Stimulated activated CD4-positive, alpha-beta T cell treated with anti-CD3 and anti-CD28 coated beads, Interleukin-1b, Interleukin-23, amount 100 ng/mL, for 24 hours (primary cell): ENCODE measurements around the gene TENM4.

Experiments used
- DNase-seq, 4 experiments: peaks; one replicate each; pipeline ENCODE4 v3.0.0-alpha.2; 2020; ENCODE audit warnings: low read depth in 4 of 4, low spot score in 1 of 4

Gene TENM4

GRCh38 chr11:78870655-78871054, 570.2 kb downstream of the TENM4 start:
- no peak for DNase-seq

DNA sequence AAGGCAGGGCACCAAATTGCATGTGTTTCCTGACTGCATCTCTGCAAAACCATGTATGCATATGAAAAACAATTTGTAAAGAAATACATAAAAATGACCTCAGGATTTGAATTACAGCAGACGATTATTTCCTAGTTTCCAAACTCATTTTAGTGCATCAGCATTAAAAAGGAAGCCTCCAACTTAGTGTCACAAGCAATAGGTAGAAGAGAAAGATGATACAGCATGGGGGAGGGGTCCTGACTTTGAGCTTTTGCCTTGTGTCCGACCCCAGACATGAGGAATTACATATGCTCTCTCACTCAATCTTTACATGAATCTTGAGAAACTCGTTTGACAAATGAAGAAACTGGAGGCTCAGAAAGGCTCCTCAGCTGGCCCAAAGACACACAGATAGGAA, 571.5 kb downstream of the TENM4 start:
- DNase-seq: no peak

DNA sequence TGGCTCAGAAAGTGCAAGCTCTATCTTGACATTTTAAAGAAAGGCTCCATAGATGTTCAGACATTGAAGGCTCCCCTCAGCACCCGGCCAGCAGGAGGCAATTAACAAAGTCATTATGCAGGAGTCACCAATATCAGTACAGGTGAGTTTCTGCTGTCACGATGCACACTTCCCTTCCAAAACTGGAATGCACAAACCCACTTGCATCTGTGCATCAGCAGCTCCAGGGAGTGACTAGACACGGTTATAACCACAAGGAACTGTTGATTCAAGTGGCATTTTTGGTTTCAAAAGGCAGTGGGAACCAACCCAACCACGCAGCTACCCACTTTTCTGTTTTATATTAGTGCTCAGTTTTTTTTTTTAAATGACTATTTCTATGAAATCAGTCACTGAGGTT, 572.3 kb downstream of the TENM4 start:
- no peak for DNase-seq

GRCh38 chr11:78860720-78861422, 580.0 kb downstream of the TENM4 start:
- no peak for DNase-seq

DNA sequence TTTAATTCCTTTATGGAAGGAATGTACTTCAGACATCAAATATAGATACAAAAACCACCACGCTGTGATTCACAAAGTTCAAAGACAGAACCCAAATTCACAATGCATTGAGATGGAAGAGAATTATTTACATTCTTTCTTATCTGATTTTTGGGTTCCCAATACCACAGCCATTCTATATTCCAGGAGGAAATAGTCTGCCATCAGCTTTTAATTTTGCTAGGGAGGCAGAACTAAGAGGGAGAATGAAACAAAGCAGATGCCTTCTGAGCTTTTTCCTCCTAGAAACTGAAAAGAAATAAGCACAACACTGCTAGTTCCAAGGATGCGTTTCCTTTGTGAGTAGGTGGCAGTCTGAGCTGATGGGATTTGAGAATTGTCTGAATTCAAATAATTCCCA, 583.1 kb downstream of the TENM4 start:
- DNase-seq: no peak

GRCh38 chr11:78856211-78856610, 584.6 kb downstream of the TENM4 start:
- no peak for DNase-seq

DNA sequence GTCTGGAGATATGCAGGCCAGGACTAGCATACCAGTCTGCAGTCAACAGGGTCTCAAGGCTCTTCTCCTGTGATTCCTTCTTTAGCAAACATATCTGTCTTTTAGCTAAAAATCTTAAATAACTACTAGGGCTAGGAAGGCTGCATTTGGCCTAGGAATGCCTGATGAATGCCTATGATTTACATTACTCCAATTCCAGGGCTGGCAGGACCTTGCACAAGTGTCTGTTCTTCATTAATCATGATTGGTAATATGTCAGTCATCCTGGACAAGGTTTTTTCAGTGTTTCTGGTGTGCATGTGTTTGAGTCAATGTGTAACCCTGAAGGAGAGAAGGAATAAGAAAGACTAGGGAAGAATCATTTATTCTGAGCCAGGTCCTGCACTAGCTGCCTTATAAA, 585.7 kb downstream of the TENM4 start:
- no peak for DNase-seq

DNA sequence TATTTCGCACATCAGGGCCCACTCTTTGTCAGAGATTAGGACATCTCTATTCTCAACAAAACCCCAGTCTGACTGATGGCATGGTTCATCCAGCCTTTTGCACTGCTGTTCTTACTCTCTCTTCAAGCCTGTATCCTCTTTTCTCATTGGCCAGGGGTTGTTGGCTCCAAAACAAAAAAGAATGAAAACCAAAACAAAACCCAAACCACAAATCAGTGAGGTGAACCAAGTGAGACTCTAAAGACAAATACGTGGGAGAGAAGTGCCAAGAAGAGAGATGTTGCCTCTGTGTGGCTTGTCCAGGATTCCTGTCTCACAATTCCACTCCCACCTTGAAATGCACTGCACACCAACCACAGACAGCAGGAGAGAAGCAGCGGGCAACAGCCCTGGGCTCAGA, 587.3 kb downstream of the TENM4 start:
- no peak for DNase-seq

DNA sequence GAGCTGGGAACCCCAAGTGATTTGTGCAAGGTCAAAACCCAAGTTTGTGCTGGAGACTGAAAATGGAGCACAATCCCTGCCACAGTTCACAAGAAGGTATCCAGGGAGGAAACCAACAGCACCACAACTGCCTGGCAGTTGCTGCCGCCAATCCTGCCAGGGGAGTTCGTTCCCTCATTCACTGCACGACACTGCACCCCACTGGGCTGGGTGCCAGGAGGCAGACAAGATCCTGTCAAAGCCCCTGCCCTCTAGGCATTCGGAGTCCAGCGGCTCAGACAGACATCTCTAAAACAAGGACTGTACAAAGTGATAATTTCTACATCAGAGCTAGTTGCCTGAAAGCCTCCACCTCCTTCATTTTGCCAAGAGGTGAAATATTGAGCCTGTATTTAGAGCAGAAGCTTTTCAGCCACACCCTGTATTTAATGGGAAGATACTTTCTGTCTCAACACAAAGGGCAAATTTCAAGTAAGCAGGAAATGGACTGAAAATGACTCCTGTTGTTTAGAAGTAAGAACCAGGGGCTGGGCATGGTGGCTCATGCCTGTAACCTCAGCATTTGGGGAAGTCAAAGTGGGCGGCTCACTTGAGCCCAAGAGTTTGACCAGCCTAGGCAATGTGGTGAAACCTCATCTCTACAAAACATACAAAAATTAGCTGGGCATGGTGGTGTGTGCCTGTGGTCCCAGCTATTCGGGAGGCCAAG, 588.8 kb downstream of the TENM4 start:
- DNase-seq: no peak

DNA sequence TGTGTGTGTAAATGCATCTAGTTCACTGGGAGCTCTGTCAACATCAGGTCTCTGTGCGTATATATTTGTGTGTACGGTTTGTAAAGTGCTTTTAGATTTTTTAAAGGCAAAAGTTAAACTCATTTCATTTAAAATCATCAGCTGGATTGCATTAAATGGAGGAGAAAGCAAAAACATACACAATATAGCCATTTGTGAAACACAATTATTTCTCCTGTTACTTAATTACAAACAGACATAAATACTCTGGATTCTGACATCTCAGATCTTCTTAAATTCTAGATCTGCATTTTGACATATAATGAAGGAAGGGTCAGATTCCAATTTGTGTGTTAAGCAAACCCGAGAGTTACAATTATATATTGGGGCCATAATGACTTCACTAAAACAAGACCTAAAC, 590.8 kb downstream of the TENM4 start:
- DNase-seq: no peak

DNA sequence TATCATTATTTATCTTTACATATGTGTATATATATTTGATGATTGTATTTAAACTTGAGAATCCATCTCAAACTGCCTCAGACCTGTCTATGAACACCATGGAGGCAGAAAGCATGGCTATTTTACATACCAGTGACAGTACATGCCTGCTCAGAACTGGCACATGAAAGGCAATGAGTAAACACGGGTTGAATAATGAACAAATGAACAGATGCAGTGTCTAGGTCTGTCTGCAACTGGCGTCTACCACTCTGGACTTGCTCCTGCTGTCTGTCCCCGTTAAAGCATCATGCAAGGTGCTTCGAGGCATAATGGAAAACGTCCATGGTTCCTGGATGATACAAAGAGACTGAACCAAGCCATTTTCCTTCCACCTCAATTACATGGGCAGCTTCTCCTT, 594.6 kb downstream of the TENM4 start:
- DNase-seq: no peak

DNA sequence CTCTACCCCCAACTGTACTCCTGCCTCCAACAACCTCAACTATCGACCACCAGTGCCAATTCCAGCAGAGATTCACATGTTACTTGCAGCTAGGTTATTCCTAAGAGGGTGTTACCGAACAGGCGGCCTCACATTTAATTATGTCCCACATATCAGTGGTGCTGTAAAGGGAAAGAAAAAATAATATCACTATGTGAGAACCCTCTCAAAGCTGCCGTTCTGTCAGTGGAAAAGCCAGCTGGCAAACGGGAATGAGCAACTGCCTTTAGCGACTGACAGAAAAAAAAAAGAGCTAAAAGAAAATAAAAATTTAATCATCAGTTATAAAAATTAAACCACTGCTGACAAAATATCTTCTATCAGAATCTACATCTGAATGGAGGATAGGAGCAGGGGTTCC, 595.3 kb downstream of the TENM4 start:
- DNase-seq: no peak

DNA sequence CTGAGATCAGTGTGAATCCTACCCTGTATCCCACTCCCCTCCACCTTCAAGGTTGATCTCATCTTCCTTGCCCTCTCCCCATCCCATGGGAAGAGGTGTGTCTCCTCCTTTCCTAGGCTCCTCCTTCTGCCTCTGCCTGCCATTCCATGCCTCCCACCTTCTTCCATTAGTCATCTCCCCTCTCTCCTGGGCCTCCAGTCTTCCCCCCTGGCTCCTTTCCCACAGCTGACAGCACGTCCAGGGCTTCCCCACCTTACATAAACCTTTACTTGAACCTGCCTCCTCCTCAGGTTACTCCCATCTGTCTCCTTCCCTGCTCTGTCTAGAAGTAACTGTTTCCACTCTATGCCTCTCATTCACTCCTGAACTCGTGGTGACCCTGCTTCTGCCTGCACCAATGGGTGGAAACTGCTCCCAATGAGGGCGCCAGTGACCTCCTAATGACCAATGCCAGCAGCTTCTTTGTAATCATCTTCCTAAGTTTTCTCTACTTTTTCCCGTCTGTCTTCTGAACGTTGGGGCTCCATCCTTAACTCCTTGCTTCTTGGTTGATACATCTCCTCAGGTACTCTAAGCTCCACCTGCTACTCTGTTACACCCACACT, 599.3 kb downstream of the TENM4 start:
- no peak for DNase-seq

DNA sequence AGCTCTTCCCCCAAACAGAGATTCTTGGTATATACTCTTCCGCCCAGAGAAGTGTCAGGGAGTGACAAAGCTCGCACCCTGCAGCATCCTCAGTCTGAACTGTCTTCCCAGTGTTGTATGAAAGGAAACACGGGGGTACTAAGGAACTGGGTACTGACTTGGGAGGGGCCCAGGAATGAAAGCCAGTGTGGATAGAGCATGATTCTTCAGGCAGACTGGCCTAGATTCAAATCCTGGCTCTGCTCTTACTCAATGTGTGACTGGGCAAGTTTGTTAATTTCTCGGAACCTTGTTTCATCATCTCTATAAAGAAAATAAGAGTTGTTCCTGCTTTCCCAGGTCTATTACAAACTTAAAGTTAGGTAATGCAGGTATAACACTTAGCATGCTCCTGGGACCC, 600.2 kb downstream of the TENM4 start:
- no peak for DNase-seq

GRCh38 chr11:78840200-78840599, 600.6 kb downstream of the TENM4 start:
- DNase-seq: no peak

- DNase-seq: no peak
These were observed 602.4 kb downstream of the TENM4 start for GRCh38 chr11:78838417-78838816.

DNA sequence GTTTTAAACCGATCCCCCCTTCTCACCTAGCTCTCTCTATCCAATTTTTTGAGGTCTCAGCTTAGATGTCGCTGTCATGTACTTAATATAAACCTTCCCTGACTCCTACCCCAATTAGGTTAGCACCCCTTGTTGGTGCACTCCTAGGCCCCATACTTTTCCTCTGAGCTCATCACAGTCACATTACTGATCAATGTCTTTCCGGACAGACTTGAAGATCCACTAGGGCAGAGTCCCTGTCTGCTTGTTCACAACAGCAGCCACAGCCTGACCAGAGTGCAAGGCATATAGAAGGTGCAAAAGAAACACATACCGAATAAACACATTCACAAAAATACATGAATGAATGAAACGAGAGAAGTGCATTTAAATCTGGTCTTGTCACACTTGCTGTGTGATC, 605.2 kb downstream of the TENM4 start:
- DNase-seq: no peak

- DNase-seq: no peak
These were observed 605.9 kb downstream of the TENM4 start for GRCh38 chr11:78834886-78835285.

- DNase-seq: no peak
These were observed 607.6 kb downstream of the TENM4 start for GRCh38 chr11:78833237-78833636.

DNA sequence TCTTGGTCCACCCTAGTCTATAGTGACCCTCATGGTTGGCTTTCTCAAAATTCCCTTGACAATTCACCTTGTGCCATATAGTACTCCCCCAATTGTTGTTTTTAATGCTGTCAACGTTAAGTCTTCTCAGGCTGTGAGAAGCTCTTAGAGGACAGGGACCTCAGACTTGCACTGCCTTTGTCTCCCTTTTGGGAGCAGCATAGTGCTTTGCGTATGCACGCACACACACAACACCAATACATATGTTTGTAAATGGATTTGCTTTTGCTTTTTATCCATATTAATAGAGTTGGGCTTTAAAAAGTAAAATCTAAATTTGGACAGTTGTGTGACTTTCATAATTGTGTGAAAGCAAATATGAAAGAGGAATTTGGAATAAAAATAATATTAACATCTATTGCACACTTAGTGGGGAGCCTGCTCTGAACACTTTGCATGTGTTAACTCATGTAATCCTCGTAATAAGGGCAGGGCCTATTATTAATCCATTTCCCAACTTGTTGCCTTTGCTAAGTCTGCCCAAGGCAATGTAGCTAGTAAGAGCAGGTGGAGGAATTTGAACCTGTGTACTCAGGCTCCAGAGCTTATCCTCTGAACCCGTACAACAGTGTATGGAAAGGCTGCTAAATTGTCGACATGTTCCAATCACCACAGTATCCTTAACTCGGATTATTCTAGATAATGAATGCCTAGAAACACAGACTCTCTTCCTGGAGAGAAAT, 608.4 kb downstream of the TENM4 start:
- no peak for DNase-seq

GRCh38 chr11:78831571-78831970, 609.3 kb downstream of the TENM4 start:
- no peak for DNase-seq

GRCh38 chr11:78830277-78830819, 610.5 kb downstream of the TENM4 start:
- DNase-seq: no peak
